ENCODE measurements around the gene SNRNP40.
A peak's percentile ranks its signal among the peaks of the same experiment; 100 is the strongest.

The SNRNP40 gene

GRCh38 chr1:31243501-31244286 is 52.9 kb downstream of the SNRNP40 start:
- no peak overlapping the region for H3K9ac ChIP-seq (ENCODE audit: low read depth, low read length)
- no peaks in the 10 kb centered on the region for H3K36me3 ChIP-seq (ENCODE audit: control insufficient read depth, insufficient read depth, low read length)
- no peaks in the 10 kb centered on the region for H3K4me1 ChIP-seq (ENCODE audit: control insufficient read depth, insufficient read depth, low read length)
- H3K4me3 ChIP-seq (ENCODE audit: low read depth, low read length) = no peak overlapping the region
- no peaks in the 10 kb centered on the region for H3K9me3 ChIP-seq (ENCODE audit: control insufficient read depth, insufficient read depth, low read length)
- peaks cover 19% of the 10 kb centered on the region for H3K27me3 ChIP-seq (ENCODE audit: control insufficient read depth, insufficient read depth, low read length)

- Histone ChIP-seq H3K27me3 (ENCODE audit: control insufficient read depth, insufficient read depth, low read length) (peaks cover 33% of the 10 kb centered on the region), H3K4me1 (ENCODE audit: control insufficient read depth, insufficient read depth, low read length) (no peaks in the 10 kb centered on the region)
Observed at GRCh38 chr1:31241321-31241720, 55.3 kb downstream of the SNRNP40 start.

GRCh38 chr1:31239653-31240241 is 56.8 kb downstream of the SNRNP40 start, which contains the start of gene NKAIN1:
TSS of gene NKAIN1 (minus strand) at chr1:31239887. CDS start at chr1:31239547, 340 bp downstream.
- Histone ChIP-seq H3K36me3 (ENCODE audit: control insufficient read depth, insufficient read depth, low read length) (no peaks in the 10 kb centered on the region), H3K4me3 (ENCODE audit: low read depth, low read length) (peak within 1 kb of the TSS; percentile 65), H3K27me3 (ENCODE audit: control insufficient read depth, insufficient read depth, low read length) (peaks cover 33% of the 10 kb centered on the region), H3K4me1 (ENCODE audit: control insufficient read depth, insufficient read depth, low read length) (no peaks in the 10 kb centered on the region), H3K9me3 (ENCODE audit: control insufficient read depth, insufficient read depth, low read length) (no peaks in the 10 kb centered on the region), H3K9ac (ENCODE audit: low read depth, low read length) (no peak within 1 kb of the TSS)

More at GRCh38 chr1:31241321-31241720, 55.3 kb downstream of the SNRNP40 start:
- Histone ChIP-seq H3K9me3 (ENCODE audit: control insufficient read depth, insufficient read depth, low read length) (no peaks in the 10 kb centered on the region), H3K36me3 (ENCODE audit: control insufficient read depth, insufficient read depth, low read length) (no peaks in the 10 kb centered on the region), H3K9ac (ENCODE audit: low read depth, low read length) (no peak overlapping the region), H3K4me3 (ENCODE audit: low read depth, low read length) (no peak overlapping the region)

- H3K9me3 ChIP-seq (ENCODE audit: control insufficient read depth, insufficient read depth, low read length) = no peaks in the 10 kb centered on the region
- no peaks in the 10 kb centered on the region for H3K4me1 ChIP-seq (ENCODE audit: control insufficient read depth, insufficient read depth, low read length)
- no peaks in the 10 kb centered on the region for H3K36me3 ChIP-seq (ENCODE audit: control insufficient read depth, insufficient read depth, low read length)
- H3K4me3 ChIP-seq (ENCODE audit: low read depth, low read length) = peak overlapping the region; percentile 57
- H3K9ac ChIP-seq (ENCODE audit: low read depth, low read length) = no peak overlapping the region
- H3K27me3 ChIP-seq (ENCODE audit: control insufficient read depth, insufficient read depth, low read length) = peaks cover 33% of the 10 kb centered on the region
Observed at GRCh38 chr1:31238986-31239613, 57.5 kb downstream of the SNRNP40 start.

GRCh38 chr1:31238612-31238985 is 58.0 kb downstream of the SNRNP40 start:
- Histone ChIP-seq H3K4me3 (ENCODE audit: low read depth, low read length) (peak overlapping the region; percentile 57), H3K4me1 (ENCODE audit: control insufficient read depth, insufficient read depth, low read length) (no peaks in the 10 kb centered on the region), H3K9me3 (ENCODE audit: control insufficient read depth, insufficient read depth, low read length) (no peaks in the 10 kb centered on the region), H3K27me3 (ENCODE audit: control insufficient read depth, insufficient read depth, low read length) (peaks cover 33% of the 10 kb centered on the region), H3K9ac (ENCODE audit: low read depth, low read length) (no peak overlapping the region), H3K36me3 (ENCODE audit: control insufficient read depth, insufficient read depth, low read length) (no peaks in the 10 kb centered on the region)

- no peak overlapping the region for H3K9ac ChIP-seq (ENCODE audit: low read depth, low read length)
- no peak overlapping the region for H3K4me3 ChIP-seq (ENCODE audit: low read depth, low read length)
- no peaks in the 10 kb centered on the region for H3K4me1 ChIP-seq (ENCODE audit: control insufficient read depth, insufficient read depth, low read length)
- H3K27me3 ChIP-seq (ENCODE audit: control insufficient read depth, insufficient read depth, low read length) = peaks cover 18% of the 10 kb centered on the region
- H3K36me3 ChIP-seq (ENCODE audit: control insufficient read depth, insufficient read depth, low read length) = no peaks in the 10 kb centered on the region
- H3K9me3 ChIP-seq (ENCODE audit: control insufficient read depth, insufficient read depth, low read length) = no peaks in the 10 kb centered on the region
Observed at GRCh38 chr1:31234870-31235269, 61.7 kb downstream of the SNRNP40 start.

GRCh38 chr1:31234123-31234708 is 62.4 kb downstream of the SNRNP40 start:
- Histone ChIP-seq H3K27me3 (ENCODE audit: control insufficient read depth, insufficient read depth, low read length) (peaks cover 18% of the 10 kb centered on the region), H3K36me3 (ENCODE audit: control insufficient read depth, insufficient read depth, low read length) (no peaks in the 10 kb centered on the region), H3K9me3 (ENCODE audit: control insufficient read depth, insufficient read depth, low read length) (no peaks in the 10 kb centered on the region), H3K4me3 (ENCODE audit: low read depth, low read length) (no peak overlapping the region), H3K4me1 (ENCODE audit: control insufficient read depth, insufficient read depth, low read length) (no peaks in the 10 kb centered on the region), H3K9ac (ENCODE audit: low read depth, low read length) (no peak overlapping the region)

- H3K27me3 ChIP-seq (ENCODE audit: control insufficient read depth, insufficient read depth, low read length) = peaks cover 5% of the 10 kb centered on the region
- H3K4me1 ChIP-seq (ENCODE audit: control insufficient read depth, insufficient read depth, low read length) = no peaks in the 10 kb centered on the region
- no peak overlapping the region for H3K9ac ChIP-seq (ENCODE audit: low read depth, low read length)
- no peaks in the 10 kb centered on the region for H3K9me3 ChIP-seq (ENCODE audit: control insufficient read depth, insufficient read depth, low read length)
- no peak overlapping the region for H3K4me3 ChIP-seq (ENCODE audit: low read depth, low read length)
- no peaks in the 10 kb centered on the region for H3K36me3 ChIP-seq (ENCODE audit: control insufficient read depth, insufficient read depth, low read length)
Observed at GRCh38 chr1:31232689-31233088, 63.9 kb downstream of the SNRNP40 start.

GRCh38 chr1:31231802-31232201 is 64.8 kb downstream of the SNRNP40 start:
- H3K9ac ChIP-seq (ENCODE audit: low read depth, low read length) = no peak overlapping the region
- peaks cover 4% of the 10 kb centered on the region for H3K27me3 ChIP-seq (ENCODE audit: control insufficient read depth, insufficient read depth, low read length)
- no peaks in the 10 kb centered on the region for H3K4me1 ChIP-seq (ENCODE audit: control insufficient read depth, insufficient read depth, low read length)
- no peak overlapping the region for H3K4me3 ChIP-seq (ENCODE audit: low read depth, low read length)
- H3K9me3 ChIP-seq (ENCODE audit: control insufficient read depth, insufficient read depth, low read length) = no peaks in the 10 kb centered on the region
- H3K36me3 ChIP-seq (ENCODE audit: control insufficient read depth, insufficient read depth, low read length) = no peaks in the 10 kb centered on the region

- no peaks in the 10 kb centered on the region for H3K9me3 ChIP-seq (ENCODE audit: control insufficient read depth, insufficient read depth, low read length)
- no peaks in the 10 kb centered on the region for H3K27me3 ChIP-seq (ENCODE audit: control insufficient read depth, insufficient read depth, low read length)
- no peaks in the 10 kb centered on the region for H3K36me3 ChIP-seq (ENCODE audit: control insufficient read depth, insufficient read depth, low read length)
- no peaks in the 10 kb centered on the region for H3K4me1 ChIP-seq (ENCODE audit: control insufficient read depth, insufficient read depth, low read length)
- H3K4me3 ChIP-seq (ENCODE audit: low read depth, low read length) = no peak overlapping the region
- no peak overlapping the region for H3K9ac ChIP-seq (ENCODE audit: low read depth, low read length)
Observed at GRCh38 chr1:31230378-31230777, 66.2 kb downstream of the SNRNP40 start.

GRCh38 chr1:31228986-31229385 is 67.6 kb downstream of the SNRNP40 start:
- no peak overlapping the region for H3K4me3 ChIP-seq (ENCODE audit: low read depth, low read length)
- no peaks in the 10 kb centered on the region for H3K4me1 ChIP-seq (ENCODE audit: control insufficient read depth, insufficient read depth, low read length)
- no peaks in the 10 kb centered on the region for H3K9me3 ChIP-seq (ENCODE audit: control insufficient read depth, insufficient read depth, low read length)
- H3K36me3 ChIP-seq (ENCODE audit: control insufficient read depth, insufficient read depth, low read length) = no peaks in the 10 kb centered on the region
- H3K9ac ChIP-seq (ENCODE audit: low read depth, low read length) = no peak overlapping the region
- no peaks in the 10 kb centered on the region for H3K27me3 ChIP-seq (ENCODE audit: control insufficient read depth, insufficient read depth, low read length)

All from iPS-15b (cell line).